MCF 10A (cell line): ENCODE data around the gene EFCAB14. TPM values are rescaled to one million over a fixed set of nuclear protein-coding genes. Genes with fewer than 3 reads are reported as not detected.

Experiments used
- BruUV-seq: library from RNA; stranded (reverse); fragments of 400-500 nt; replicated peaks from 2 replicates; lab custom pipeline; 2021; lab: Mats Ljungman, UMichigan
- CTCF ChIA-PET: fragments of 300-600 bp; sonication (Branson Sonifier 250); formaldehyde crosslinking; extraction: SDS; loops from one replicate; lab custom pipeline; 2021; ENCODE audit warnings: antibody characterized with exemption, inconsistent platforms; lab: Yijun Ruan, JAX
- POLR2A ChIA-PET: fragments of 300-600, 350-650 bp; sonication (Branson Sonifier 250); formaldehyde crosslinking; extraction: SDS; loops from one replicate; lab custom pipeline; 2020; ENCODE audit warnings: antibody characterized with exemption, inconsistent platforms; lab: Yijun Ruan, JAX
- DNase-seq: peaks from one replicate; pipeline ENCODE4 v3.0.0-alpha.2; 2018; ENCODE audit not compliant: unreplicated experiment
- H3K27ac Mint-ChIP-seq: one replicate; pipeline ENCODE4 v1.8.0; 2022; ENCODE audit warnings: mild to moderate bottlenecking, low read depth, mixed read lengths; ENCODE audit not compliant: unreplicated experiment
- H3K27me3 Mint-ChIP-seq: one replicate; pipeline ENCODE4 v1.8.0; 2022; ENCODE audit warnings: mixed read lengths; ENCODE audit not compliant: insufficient read depth, unreplicated experiment
- H3K36me3 Mint-ChIP-seq: one replicate; pipeline ENCODE4 v1.8.0; 2022; ENCODE audit warnings: mild to moderate bottlenecking, moderate library complexity, mixed read lengths; ENCODE audit not compliant: insufficient read depth, unreplicated experiment
- H3K4me1 Mint-ChIP-seq: one replicate; pipeline ENCODE4 v1.8.0; 2022; ENCODE audit warnings: mixed read lengths; ENCODE audit not compliant: insufficient read depth, unreplicated experiment
- H3K4me3 Mint-ChIP-seq: one replicate; pipeline ENCODE4 v1.8.0; 2022; ENCODE audit warnings: mild to moderate bottlenecking, moderate library complexity, mixed read lengths; ENCODE audit not compliant: unreplicated experiment
- H3K9me3 Mint-ChIP-seq: one replicate; pipeline ENCODE4 v1.8.0; 2022; ENCODE audit warnings: mixed read lengths; ENCODE audit not compliant: unreplicated experiment
- intact Hi-C: fragments of 100-400 bp; cut with micrococcal nuclease; formaldehyde crosslinking; loops from 2 replicates; pipeline ENCODE4 v1.14.1; 2022
- total RNA-seq: library from RNA; stranded (reverse); gene quantifications from 2 replicates; pipeline ENCODE4 v1.2.3, GENCODE V29; 2022
- TF ChIP-seq, protein P1 (sequence below): fragments of 200-600 bp; IDR thresholded peaks from one replicate; pipeline ENCODE4 v1.8.0; 2022; ENCODE audit warnings: antibody characterized with exemption, mild to moderate bottlenecking; ENCODE audit not compliant: unreplicated experiment

EFCAB14 gene
- total RNA-seq, 1 experiment from 2014 or later, result 33.9 TPM

- ChIA-PET CTCF (interaction anchor here (0.6 to 1.4 kb wide), 4 partner anchors 28 to 456 kb away, joined by 3 to 6 read pairs (median 4); no protein-coding TSS in a partner anchor), POLR2A (interaction anchor here (1.2 to 3.9 kb wide), 10 partner anchors 9 to 614 kb away, joined by 3 to 18 read pairs (median 6); partner anchors contain the start of genes ATPAF1, CMPK1, MKNK1 and MOB3C)
- intact Hi-C loops, result loop anchor here (2.0 to 10.0 kb wide), 2 partner anchors 163 to 315 kb away; no protein-coding TSS in a partner anchor
- H3K9me3 Mint-ChIP-seq, result no peaks in the 10 kb centered on the region
- H3K36me3 Mint-ChIP-seq, result peaks cover 21% of the 10 kb centered on the region
- no TSS peak for BruUV-seq
- peaks cover 25% of the 10 kb centered on the region for H3K4me1 Mint-ChIP-seq
- no peaks in the 10 kb centered on the region for H3K27me3 Mint-ChIP-seq
- peak overlapping the region; percentile 90 for H3K27ac Mint-ChIP-seq
- DNase-seq, result peak; percentile 16
- H3K4me3 Mint-ChIP-seq, result peak overlapping the region; percentile 82
- TF ChIP-seq, protein P1, sequence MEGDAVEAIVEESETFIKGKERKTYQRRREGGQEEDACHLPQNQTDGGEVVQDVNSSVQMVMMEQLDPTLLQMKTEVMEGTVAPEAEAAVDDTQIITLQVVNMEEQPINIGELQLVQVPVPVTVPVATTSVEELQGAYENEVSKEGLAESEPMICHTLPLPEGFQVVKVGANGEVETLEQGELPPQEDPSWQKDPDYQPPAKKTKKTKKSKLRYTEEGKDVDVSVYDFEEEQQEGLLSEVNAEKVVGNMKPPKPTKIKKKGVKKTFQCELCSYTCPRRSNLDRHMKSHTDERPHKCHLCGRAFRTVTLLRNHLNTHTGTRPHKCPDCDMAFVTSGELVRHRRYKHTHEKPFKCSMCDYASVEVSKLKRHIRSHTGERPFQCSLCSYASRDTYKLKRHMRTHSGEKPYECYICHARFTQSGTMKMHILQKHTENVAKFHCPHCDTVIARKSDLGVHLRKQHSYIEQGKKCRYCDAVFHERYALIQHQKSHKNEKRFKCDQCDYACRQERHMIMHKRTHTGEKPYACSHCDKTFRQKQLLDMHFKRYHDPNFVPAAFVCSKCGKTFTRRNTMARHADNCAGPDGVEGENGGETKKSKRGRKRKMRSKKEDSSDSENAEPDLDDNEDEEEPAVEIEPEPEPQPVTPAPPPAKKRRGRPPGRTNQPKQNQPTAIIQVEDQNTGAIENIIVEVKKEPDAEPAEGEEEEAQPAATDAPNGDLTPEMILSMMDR, result no peak
These were observed 775 bp upstream of the EFCAB14 start for GRCh38 chr1:46719689-46720088.

DNA sequence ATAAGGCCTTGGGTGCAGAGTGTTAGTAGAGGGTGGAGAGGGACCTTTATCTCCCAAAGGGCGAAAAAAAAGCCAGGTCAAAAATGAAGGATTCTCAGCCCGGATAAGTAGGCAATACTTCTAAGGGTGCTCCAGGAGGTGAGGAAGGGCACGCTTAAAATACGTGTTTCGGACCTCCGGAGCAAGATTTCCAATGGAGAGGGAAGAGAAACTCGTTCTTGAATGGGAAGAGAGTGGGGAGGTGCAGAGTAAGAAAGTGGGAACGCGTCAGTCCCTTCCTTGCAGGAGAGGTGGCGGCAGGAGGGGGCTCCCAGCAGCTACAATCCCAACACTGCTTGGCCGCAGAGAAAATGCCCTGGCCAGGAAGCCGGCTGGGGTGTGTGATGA, 581 bp downstream of the EFCAB14 start:
- intact Hi-C loops, result loop anchor here (2.0 kb wide), 1 partner anchor 162 kb away; no protein-coding TSS in a partner anchor
- TF ChIP-seq, protein P1, result no peak
- ChIA-PET POLR2A (interaction anchor here (0.6 to 3.9 kb wide), 16 partner anchors 8 to 615 kb away, joined by 3 to 18 read pairs (median 4); partner anchors contain the start of genes ATPAF1, CMPK1, MKNK1 and MOB3C), CTCF (no interaction called here)
- no peaks in the 10 kb centered on the region for H3K9me3 Mint-ChIP-seq
- peak; percentile 10 for DNase-seq
- H3K4me1 Mint-ChIP-seq, result peaks cover 25% of the 10 kb centered on the region
- peaks cover 34% of the 10 kb centered on the region for H3K36me3 Mint-ChIP-seq
- no peaks in the 10 kb centered on the region for H3K27me3 Mint-ChIP-seq
- no TSS peak for BruUV-seq
- peak overlapping the region; percentile 90 for H3K27ac Mint-ChIP-seq
- H3K4me3 Mint-ChIP-seq, result peak overlapping the region; percentile 82

DNA sequence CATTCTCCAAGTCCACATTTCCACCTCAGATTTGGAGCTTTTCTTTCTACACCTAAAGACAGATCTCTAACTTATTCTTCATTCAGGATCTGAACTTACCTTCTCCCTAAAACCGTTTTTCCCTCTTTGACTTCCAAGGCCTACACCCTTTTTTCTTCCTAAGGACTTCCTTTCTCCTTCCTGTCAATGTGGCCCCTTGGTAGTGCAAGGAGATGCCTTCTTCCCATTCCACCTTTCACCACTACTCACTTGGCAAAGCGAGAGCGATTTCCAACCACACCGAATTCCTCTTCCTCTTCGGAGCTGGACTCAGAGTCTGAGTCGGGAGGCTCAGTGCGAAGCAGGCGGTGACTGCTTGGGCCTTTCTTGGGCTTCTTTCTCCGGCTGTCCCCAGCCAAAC, 1.3 kb downstream of the EFCAB14 start:
- no peak for DNase-seq
- TF ChIP-seq, protein P1, result no peak
- Mint-ChIP-seq H3K4me1 (peaks cover 25% of the 10 kb centered on the region), H3K4me3 (peak overlapping the region; percentile 82), H3K27me3 (no peaks in the 10 kb centered on the region), H3K36me3 (peaks cover 40% of the 10 kb centered on the region), H3K9me3 (no peaks in the 10 kb centered on the region), H3K27ac (peak overlapping the region; percentile 90)
- CTCF ChIA-PET, result interaction anchor here (0.6 to 1.9 kb wide), 3 partner anchors 8 to 274 kb away, joined by 3 to 5 read pairs (median 4); no protein-coding TSS in a partner anchor
- BruUV-seq, result no TSS peak
- POLR2A ChIA-PET, result interaction anchor here (1.0 to 3.9 kb wide), 6 partner anchors 15 to 316 kb away, joined by 3 to 18 read pairs (median 7); partner anchors contain the start of genes ATPAF1, MKNK1 and MOB3C
- intact Hi-C loops, result loop anchor here (2.0 kb wide), 1 partner anchor 161 kb away; no protein-coding TSS in a partner anchor

GRCh38 chr1:46714976-46715375, 3.9 kb downstream of the EFCAB14 start:
- intact Hi-C loops, result no loop called here
- no peak overlapping the region for H3K27ac Mint-ChIP-seq
- H3K4me3 Mint-ChIP-seq, result no peak overlapping the region
- H3K4me1 Mint-ChIP-seq, result peaks cover 25% of the 10 kb centered on the region
- H3K36me3 Mint-ChIP-seq, result peaks cover 58% of the 10 kb centered on the region
- ChIA-PET POLR2A (interaction anchor here (0.7 to 0.9 kb wide), 2 partner anchors 13 to 15 kb away, joined by 3 read pairs; no protein-coding TSS in a partner anchor), CTCF (no interaction called here)
- no TSS peak for BruUV-seq
- no peaks in the 10 kb centered on the region for H3K27me3 Mint-ChIP-seq
- TF ChIP-seq, protein P1, result no peak
- DNase-seq, result no peak
- H3K9me3 Mint-ChIP-seq, result no peaks in the 10 kb centered on the region
